Measurements from ENCODE around the gene ADAMTS7.
"Not testable (repeated sequence)": the region's sequence is repeated elsewhere in the genome, so short reads cannot be mapped to it uniquely, and the experiment has no call there.

The ADAMTS7 gene

GRCh38 chr15:78751602-78751979 is 59.7 kb downstream of the ADAMTS7 start:
- DNase-seq: no peak

GRCh38 chr15:78750974-78751601 is 60.2 kb downstream of the ADAMTS7 start:
- peak; percentile 91 for DNase-seq

GRCh38 chr15:78750566-78750965 is 60.7 kb downstream of the ADAMTS7 start:
- DNase-seq: no peak

- no peak for DNase-seq
These were observed 61.4 kb downstream of the ADAMTS7 start for GRCh38 chr15:78749831-78750230.

- DNase-seq: not testable (repeated sequence)
These were observed 63.4 kb downstream of the ADAMTS7 start for GRCh38 chr15:78747877-78748276.

- not testable (repeated sequence) for DNase-seq
These were observed 69.6 kb downstream of the ADAMTS7 start for GRCh38 chr15:78741674-78742073.

- DNase-seq: no peak
These were observed 70.4 kb downstream of the ADAMTS7 start for GRCh38 chr15:78740904-78741274.

GRCh38 chr15:78739996-78740903 is 71.0 kb downstream of the ADAMTS7 start:
- DNase-seq: peak; percentile 71

- DNase-seq: no peak
These were observed 72.1 kb downstream of the ADAMTS7 start for GRCh38 chr15:78739206-78739605.

- not testable (repeated sequence) for DNase-seq
These were observed 73.2 kb downstream of the ADAMTS7 start for GRCh38 chr15:78737931-78738558.

GRCh38 chr15:78737187-78737820 is 74.0 kb downstream of the ADAMTS7 start:
- no peak for DNase-seq

- DNase-seq: not testable (repeated sequence)
These were observed 75.0 kb downstream of the ADAMTS7 start for GRCh38 chr15:78736286-78736685.

GRCh38 chr15:78734451-78735064 is 76.7 kb downstream of the ADAMTS7 start:
- DNase-seq: no peak

- DNase-seq: no peak
These were observed 78.6 kb downstream of the ADAMTS7 start for GRCh38 chr15:78732634-78733033.

GRCh38 chr15:78730955-78731354 is 80.3 kb downstream of the ADAMTS7 start:
- no peak for DNase-seq

GRCh38 chr15:78728427-78728826 is 82.8 kb downstream of the ADAMTS7 start:
- DNase-seq: not testable (repeated sequence)

- no peak for DNase-seq
These were observed 83.7 kb downstream of the ADAMTS7 start for GRCh38 chr15:78727561-78727960.

- DNase-seq: no peak
These were observed 84.3 kb downstream of the ADAMTS7 start for GRCh38 chr15:78726870-78727551.

- not testable (repeated sequence) for DNase-seq
These were observed 91.3 kb downstream of the ADAMTS7 start for GRCh38 chr15:78719819-78720450.

- no peak for DNase-seq
These were observed 92.4 kb downstream of the ADAMTS7 start for GRCh38 chr15:78718837-78719236.

GRCh38 chr15:78717956-78718656 is 93.2 kb downstream of the ADAMTS7 start:
- no peak for DNase-seq

Data from NCI-H2171 (cell line).